Endometrial microvascular endothelial cells (primary cell): ENCODE measurements around the gene SRPK2. TPM values are rescaled to one million over a fixed set of nuclear protein-coding genes. Genes with fewer than 3 reads are reported as not detected.
"Not testable (repeated sequence)": the region's sequence is repeated elsewhere in the genome, so short reads cannot be mapped to it uniquely, and the experiment has no call there.

Source experiments
- in situ Hi-C: cut with HindIII; loops from 2 replicates; pipeline ENCODE4 v1.10.0; 2017; ENCODE audit warnings: low sequenced_read_pairs, low pct_unique_long_range_greater_than_20kb; ENCODE audit errors: inconsistent ontology term
- total RNA-seq: library from RNA; depleted of rRNA; stranded (reverse); fragments of >200 nt; gene quantifications from one replicate; pipeline ENCODE4 v1.2.3, GENCODE V29; 2015; ENCODE audit errors: inconsistent ontology term

The SRPK2 gene
- total RNA-seq, 1 donor from 2014 or later, result 32.5 TPM

DNA sequence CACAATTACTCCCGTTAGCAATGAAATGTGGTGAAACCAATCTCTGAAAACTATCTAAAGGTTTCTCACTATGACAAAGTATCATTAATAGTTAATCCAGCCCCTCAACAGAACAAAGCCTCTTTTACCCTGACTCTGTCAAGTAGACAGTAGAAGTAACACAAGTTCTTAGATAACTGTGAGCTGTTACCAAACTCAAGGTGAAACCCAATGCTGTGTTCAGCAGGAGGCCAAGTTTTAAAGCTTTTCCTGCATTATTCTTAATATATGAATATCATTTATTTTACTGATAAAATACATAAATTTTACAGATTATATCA is 109.1 kb downstream of the SRPK2 start:
- in situ Hi-C loops, result no loop called here

- in situ Hi-C loops, result no loop called here
These were observed 109.6 kb downstream of the SRPK2 start for GRCh38 chr7:105278973-105279687.

DNA sequence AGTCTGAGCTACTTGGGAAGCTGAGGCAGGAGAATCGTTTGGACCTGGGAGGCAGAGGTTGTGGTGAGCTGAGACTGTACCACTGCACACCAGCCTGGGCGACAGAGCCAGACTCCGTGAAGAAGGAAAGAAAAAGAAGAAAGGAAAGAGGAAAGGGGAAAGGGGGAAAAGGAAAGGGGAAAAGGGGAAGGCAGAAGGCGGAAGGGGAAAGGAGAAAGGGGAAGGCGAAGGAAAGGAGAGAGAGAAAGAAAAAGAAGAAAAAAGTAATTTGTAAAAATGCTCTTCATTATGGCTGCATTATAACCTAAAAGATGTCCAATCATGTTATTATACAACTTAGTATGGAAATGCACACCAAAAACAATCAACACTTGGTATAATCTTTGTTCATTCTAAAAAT is 110.2 kb downstream of the SRPK2 start:
- in situ Hi-C loops, result no loop called here

DNA sequence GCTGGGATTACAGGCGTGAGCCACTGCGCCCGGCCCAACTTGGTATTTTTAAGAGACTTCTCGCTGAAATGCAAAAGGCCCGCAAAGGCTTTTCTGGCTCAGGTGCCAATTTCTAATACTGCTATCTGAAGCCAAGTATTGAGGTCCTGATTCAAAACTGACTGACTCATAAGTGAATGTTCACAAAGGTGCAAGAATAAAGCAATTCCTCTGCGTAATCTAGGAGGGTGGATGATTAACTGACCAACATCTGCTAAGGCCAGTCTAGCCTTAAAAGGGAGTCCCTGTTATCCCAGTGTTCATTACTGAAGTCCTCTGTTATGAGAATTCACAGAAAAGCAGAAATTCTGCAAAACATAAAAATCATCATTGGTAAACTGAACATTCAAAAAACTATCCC is 111.4 kb downstream of the SRPK2 start:
- in situ Hi-C loops, result no loop called here

GRCh38 chr7:105270117-105270516 is 118.6 kb downstream of the SRPK2 start:
- in situ Hi-C loops, result no loop called here

DNA sequence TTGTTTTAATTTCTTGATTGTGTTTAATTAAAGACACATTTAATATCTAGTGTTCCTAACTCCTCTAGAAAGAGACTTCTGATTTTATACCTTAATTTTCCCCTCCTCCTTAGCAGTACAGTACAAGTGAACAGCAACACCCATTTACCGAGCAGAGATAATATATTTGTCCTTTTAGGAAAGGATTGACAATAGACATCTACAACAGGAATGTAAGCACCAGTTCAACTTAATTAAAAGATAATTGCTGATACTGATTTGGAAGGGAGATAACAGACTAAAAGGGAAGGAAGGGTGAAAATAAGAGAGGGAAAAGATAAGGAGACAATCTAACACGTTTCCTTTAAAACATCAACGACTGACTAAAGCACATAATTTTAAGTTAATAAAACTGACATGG is 119.3 kb downstream of the SRPK2 start:
- in situ Hi-C loops, result no loop called here

DNA sequence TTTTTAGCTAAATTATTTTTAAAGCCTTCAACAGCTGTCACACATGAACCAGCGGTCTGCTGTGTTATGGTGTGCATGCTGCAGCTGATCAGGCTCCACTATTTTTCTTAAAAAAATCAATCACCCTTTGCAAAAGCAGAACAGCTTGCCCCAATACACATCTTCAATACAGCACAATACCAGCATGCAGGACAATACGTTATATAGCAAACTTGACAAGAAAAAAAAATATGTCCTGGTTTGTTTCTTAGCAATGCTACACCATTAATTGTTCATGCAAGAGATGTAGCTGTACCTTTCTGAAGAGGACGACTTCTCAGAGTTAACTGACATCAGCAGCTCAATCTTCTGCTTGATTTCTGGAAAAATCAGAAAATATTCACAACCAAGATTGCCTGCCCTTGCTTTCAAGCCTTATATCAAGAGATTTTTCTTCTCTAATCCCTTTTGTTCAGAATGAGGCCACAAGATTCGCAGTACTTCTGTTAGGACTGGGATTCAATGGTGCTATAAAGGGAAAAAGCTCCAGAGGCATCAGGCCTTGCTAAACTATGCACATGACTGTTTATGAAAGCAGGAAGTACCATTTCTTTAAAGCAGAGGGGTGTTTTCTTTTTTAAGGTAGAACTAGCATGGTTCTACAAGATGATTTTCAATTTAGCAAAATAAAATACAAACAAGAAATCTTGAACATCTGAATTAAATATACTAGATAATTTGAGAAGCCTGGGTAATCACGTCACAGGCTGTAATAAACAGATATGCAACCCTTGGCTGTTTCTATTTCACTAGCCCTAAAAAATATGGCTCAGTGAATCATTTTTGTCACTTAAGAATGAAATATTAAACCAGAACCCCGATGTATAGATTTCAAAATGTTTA is 120.0 kb downstream of the SRPK2 start:
- in situ Hi-C loops, result no loop called here

GRCh38 chr7:105268056-105268455 is 120.7 kb downstream of the SRPK2 start:
- in situ Hi-C loops, result no loop called here

GRCh38 chr7:105267244-105267643 is 121.5 kb downstream of the SRPK2 start:
- in situ Hi-C loops, result no loop called here

DNA sequence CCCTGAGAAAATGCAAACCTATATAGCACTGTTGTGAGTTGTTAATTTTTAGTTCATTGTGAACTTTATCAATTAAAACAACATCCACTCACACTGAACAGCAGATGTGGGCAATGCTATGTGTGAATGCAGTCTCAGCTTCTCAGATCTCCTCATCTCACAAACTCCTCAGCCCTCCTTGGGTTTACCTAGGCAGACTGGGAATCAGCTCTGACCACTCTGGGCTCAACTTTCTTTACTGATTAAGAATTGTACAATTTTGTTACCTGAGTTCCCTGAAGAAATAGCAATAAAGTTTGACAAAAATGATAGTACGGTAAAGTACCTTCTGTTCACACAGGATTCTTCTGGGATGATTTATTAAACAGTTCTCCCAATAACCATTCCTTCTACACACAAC is 124.0 kb downstream of the SRPK2 start:
- in situ Hi-C loops, result no loop called here

DNA sequence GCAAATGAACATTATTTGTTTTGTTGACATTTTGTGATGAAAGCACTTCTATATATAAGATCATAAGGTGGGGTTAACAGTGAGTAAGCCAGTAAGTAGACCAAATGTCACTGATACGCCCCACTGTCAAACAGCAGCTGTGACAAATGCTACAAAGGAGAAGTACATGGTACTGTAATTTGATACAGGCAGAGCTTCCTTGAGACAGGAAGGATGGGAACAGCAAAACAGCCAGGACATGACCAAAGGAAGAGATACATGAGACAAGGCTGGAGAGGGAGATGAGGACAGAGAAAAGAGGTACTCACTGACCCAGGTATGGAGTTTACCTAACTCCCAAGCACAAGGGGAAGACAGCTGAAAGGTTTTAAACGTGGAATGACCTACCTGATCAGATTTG is 127.0 kb downstream of the SRPK2 start:
- in situ Hi-C loops, result no loop called here

DNA sequence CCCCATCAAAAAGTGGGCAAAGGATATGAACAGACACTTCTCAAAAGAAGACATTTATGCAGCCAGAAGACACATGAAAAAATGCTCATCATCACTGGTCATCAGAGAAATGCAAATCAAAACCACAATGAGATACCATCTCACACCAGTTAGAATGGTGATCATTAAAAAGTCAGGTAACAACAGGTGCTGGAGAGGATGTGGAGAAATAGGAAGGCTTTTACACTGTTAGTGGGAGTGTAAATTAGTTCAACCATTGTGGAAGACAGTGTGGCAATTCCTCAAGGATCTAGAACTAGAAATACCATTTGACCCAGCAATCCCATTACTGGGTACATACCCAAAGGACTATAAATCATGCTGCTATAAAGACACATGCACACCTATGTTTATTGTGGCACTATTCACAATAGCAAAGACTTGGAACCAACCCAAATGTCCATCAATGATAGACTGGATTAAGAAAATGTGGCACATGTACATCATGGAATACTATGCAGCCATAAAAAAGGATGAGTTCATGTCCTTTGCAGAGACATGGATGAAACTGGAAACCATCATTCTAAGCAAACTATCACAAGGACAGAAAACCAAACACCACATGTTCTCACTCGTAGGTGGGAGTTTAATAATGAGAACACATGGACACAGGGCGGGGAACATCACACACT is 128.4 kb downstream of the SRPK2 start:
- in situ Hi-C loops, result not testable (repeated sequence)

DNA sequence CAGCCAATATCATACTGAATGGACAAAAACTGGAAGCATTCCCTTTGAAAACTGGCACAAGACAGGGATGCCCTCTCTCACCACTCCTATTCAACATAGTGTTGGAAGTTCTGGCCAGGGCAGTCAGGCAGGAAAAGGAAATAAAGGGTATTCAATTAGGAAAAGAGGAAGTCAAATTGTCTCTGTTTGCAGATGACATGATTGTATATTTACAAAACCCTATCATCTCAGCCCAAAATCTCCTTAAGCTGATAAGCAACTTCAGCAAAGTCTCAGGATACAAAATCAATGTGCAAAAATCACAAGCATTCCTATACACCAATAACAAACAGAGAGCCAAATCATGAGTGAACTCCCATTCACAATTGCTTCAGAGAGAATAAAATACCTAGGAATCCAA is 129.8 kb downstream of the SRPK2 start:
- in situ Hi-C loops, result not testable (repeated sequence)

- in situ Hi-C loops, result no loop called here
These were observed 131.4 kb downstream of the SRPK2 start for GRCh38 chr7:105257338-105257737.

DNA sequence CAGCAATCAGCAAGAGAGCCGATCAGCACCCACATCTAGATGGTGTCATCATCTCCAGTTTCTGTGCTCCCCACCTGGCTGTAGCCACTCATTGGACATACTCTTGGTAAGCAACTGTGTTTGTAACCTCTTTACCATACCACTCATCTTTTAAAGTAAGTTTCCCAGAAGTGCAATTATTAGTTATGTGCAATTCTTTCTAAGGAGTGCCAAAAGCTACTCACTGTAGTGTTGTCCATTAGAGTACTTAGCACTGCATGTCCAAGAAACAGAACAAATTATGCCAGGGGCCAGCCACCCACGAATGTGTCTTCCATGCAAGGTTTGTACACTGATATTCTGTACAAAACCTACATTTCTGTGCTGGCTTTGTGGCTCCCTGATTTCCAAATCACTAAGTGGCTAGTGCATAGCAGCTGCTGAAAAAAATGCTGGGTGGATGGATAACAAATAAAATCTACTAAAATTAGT is 131.9 kb downstream of the SRPK2 start:
- in situ Hi-C loops, result no loop called here

DNA sequence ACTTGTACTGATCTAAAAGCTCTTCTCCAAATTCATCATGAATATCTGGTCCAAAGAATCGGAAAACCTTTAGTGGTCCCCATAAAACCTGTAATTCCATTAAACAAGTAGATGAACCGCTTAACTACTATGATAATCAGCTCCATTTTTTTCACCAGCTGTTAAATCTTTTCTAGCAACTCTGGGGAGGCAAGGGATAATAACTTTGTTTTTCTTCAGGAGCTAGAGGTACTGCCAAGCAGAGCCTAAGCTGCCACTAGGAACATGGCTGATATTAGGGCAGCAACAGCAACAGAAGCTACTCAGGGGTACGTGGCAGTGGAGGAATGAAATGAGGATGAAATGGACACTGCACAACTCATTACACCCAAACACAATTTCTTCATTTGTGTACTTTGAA is 138.0 kb downstream of the SRPK2 start:
- in situ Hi-C loops, result no loop called here

GRCh38 chr7:105250239-105250638 is 138.5 kb downstream of the SRPK2 start:
- in situ Hi-C loops, result no loop called here

DNA sequence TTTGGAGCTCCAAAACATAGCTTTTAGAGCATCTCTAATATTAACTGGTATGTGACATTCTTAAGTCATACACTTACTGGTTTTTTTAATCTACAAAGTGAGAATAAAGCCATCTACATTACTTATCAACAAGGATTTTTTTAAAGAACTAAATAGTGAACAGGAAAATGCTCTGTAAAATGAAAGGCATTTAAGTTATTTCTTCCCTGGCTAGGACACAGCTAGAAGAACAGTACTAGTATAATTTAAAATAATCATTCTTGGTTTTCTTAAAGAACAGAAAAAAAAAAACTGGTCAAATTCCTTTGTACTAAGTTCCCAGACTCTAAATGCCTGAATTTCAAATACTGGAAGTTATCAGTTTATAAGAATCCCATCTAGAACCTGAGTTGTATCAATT is 139.5 kb downstream of the SRPK2 start:
- in situ Hi-C loops, result no loop called here

GRCh38 chr7:105246679-105247078 is 142.0 kb downstream of the SRPK2 start:
- in situ Hi-C loops, result no loop called here

GRCh38 chr7:105246256-105246655 is 142.5 kb downstream of the SRPK2 start:
- in situ Hi-C loops, result no loop called here
